ENCODE results near the gene MOGAT2.

The MOGAT2 gene

GRCh38 chr11:75762158-75762557 lies 44.5 kb downstream of the MOGAT2 start:
- TF ChIP-seq CTCF (IDR thresholded peaks at IDR 0.05; ENCODE audit: low read depth, low read length), result no peak
- DNase-seq (ENCODE audit: extremely low read depth, low read depth), result no peak

GRCh38 chr11:75762885-75763284 lies 45.2 kb downstream of the MOGAT2 start:
- DNase-seq (ENCODE audit: extremely low read depth, low read depth), result peak; percentile 34
- TF ChIP-seq CTCF (IDR thresholded peaks at IDR 0.05; ENCODE audit: low read depth, low read length), result no peak

- DNase-seq (ENCODE audit: extremely low read depth, low read depth), result no peak
- TF ChIP-seq CTCF (IDR thresholded peaks at IDR 0.05; ENCODE audit: low read depth, low read length), result no peak
Measured at GRCh38 chr11:75763846-75764245, 46.2 kb downstream of the MOGAT2 start.

- TF ChIP-seq CTCF (IDR thresholded peaks at IDR 0.05; ENCODE audit: low read depth, low read length), result no peak
- no peak for DNase-seq (ENCODE audit: extremely low read depth, low read depth)
Measured at GRCh38 chr11:75765116-75765515, 47.5 kb downstream of the MOGAT2 start.

GRCh38 chr11:75766443-75767227 lies 49.0 kb downstream of the MOGAT2 start:
- DNase-seq (ENCODE audit: extremely low read depth, low read depth), result no peak
- TF ChIP-seq CTCF (IDR thresholded peaks at IDR 0.05; ENCODE audit: low read depth, low read length), result no peak

- no peak for TF ChIP-seq CTCF (IDR thresholded peaks at IDR 0.05; ENCODE audit: low read depth, low read length)
- no peak for DNase-seq (ENCODE audit: extremely low read depth, low read depth)
Measured at GRCh38 chr11:75767228-75767572, 49.6 kb downstream of the MOGAT2 start.

GRCh38 chr11:75767793-75768111 lies 50.1 kb downstream of the MOGAT2 start:
- no peak for TF ChIP-seq CTCF (IDR thresholded peaks at IDR 0.05; ENCODE audit: low read depth, low read length)
- no peak for DNase-seq (ENCODE audit: extremely low read depth, low read depth)
